Colonic mucosa (tissue), 4 donors: ENCODE data around the gene VRK1. TPM values are rescaled to one million over a fixed set of nuclear protein-coding genes. Genes with fewer than 3 reads are reported as not detected.

Experiments used
- DNase-seq: peaks from one replicate; pipeline ENCODE4 v3.0.0-alpha.2; 2020
- H3K27ac ChIP-seq: fragments of 200-600 bp; one replicate; pipeline ENCODE4 v1.8.0; 2021
- H3K27me3 ChIP-seq: fragments of 200-600 bp; one replicate; pipeline ENCODE4 v1.8.0; 2021
- H3K36me3 ChIP-seq: fragments of 200-600 bp; one replicate; pipeline ENCODE4 v1.8.0; 2021
- H3K4me1 ChIP-seq: fragments of 200-600 bp; one replicate; pipeline ENCODE4 v1.8.0; 2021; ENCODE audit warnings: mild to moderate bottlenecking
- H3K4me3 ChIP-seq: fragments of 200-600 bp; one replicate; pipeline ENCODE4 v1.8.0; 2021
- H3K9ac ChIP-seq, 2 donors: one replicate each; pipeline ENCODE4 v1.7.0; 2013; ENCODE audit warnings: control low read depth in 2 of 2, low read depth in 2 of 2, low read length in 2 of 2
- H3K9me3 ChIP-seq: fragments of 200-600 bp; one replicate; pipeline ENCODE4 v1.8.0; 2021
- intact Hi-C: fragments of 100-400 bp; cut with DNase I; formaldehyde crosslinking; loops from one replicate; pipeline ENCODE4 v1.14.1; 2022
- total RNA-seq, 2 donors: library from RNA; stranded (reverse); fragmentation: NEBNext Ultra II Directional in 1 of 2; extraction: Animal tissue kit (Norgen Biotek cat#: 25700) in 1 of 2; gene quantifications; one replicate each; pipeline ENCODE4 v1.2.1, GENCODE V29; 2021
- TF ChIP-seq, protein P1 (sequence below): fragments of 200-600 bp; IDR thresholded peaks from one replicate; pipeline ENCODE4 v1.8.0; 2022; ENCODE audit warnings: antibody characterized with exemption, mild to moderate bottlenecking
- donor health status: healthy.
- donor health status: DM: no; HTN: no; CAD: no.
- donor health status: DM: no; HTN: no; CAD: no.

Gene VRK1
- total RNA-seq, 2 donors from 2014 or later: 13.0 to 35.9 TPM

DNA sequence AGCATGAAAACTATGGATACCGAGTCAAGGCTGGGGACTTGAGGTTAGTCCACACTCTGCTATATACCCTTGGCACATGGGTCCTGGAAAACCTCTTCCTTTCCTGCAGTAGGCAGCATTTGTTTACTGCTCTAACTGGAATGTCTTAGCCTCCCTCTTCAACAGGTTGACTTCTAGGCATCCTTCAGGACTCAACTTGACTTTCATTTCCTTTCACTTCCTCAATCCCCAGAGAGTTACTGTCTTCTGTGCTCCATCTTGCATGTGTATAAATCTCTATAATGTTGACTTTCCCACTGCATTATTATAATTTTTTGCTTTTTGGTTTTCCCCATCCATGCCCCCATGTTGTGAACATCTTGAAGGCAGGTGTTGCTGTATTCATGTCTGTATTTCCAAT is 107.9 kb downstream of the VRK1 start:
- DNase-seq: no peak
- TF ChIP-seq, protein P1, sequence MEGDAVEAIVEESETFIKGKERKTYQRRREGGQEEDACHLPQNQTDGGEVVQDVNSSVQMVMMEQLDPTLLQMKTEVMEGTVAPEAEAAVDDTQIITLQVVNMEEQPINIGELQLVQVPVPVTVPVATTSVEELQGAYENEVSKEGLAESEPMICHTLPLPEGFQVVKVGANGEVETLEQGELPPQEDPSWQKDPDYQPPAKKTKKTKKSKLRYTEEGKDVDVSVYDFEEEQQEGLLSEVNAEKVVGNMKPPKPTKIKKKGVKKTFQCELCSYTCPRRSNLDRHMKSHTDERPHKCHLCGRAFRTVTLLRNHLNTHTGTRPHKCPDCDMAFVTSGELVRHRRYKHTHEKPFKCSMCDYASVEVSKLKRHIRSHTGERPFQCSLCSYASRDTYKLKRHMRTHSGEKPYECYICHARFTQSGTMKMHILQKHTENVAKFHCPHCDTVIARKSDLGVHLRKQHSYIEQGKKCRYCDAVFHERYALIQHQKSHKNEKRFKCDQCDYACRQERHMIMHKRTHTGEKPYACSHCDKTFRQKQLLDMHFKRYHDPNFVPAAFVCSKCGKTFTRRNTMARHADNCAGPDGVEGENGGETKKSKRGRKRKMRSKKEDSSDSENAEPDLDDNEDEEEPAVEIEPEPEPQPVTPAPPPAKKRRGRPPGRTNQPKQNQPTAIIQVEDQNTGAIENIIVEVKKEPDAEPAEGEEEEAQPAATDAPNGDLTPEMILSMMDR: no peak
- intact Hi-C loops: no loop called here
- Histone ChIP-seq H3K9me3 (no peaks in the 10 kb centered on the region), H3K27me3 (no peaks in the 10 kb centered on the region), H3K4me3 (no peak overlapping the region), H3K9ac (no peak overlapping the region), H3K27ac (no peak overlapping the region), H3K36me3 (no peaks in the 10 kb centered on the region), H3K4me1 (no peaks in the 10 kb centered on the region)

DNA sequence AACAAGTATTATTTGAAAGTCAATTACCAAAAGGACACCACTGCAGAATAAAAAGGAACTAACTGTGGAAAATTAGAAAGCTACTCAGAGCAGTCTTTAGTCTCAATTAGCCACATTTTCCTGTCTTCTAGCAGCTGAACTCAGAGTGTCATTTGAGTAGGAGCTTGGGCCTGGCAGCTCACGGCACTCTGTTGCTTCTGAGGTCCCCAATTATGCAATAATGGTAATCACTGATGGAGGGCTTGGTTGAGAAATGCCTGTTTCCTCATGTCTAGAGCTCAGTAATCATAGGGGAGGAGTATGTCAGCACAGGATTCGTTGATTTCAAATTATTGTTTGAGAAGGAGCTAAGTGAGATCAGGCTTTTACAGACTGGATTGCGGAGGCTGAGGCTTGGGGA is 108.6 kb downstream of the VRK1 start:
- intact Hi-C loops: no loop called here
- H3K9me3 ChIP-seq: no peaks in the 10 kb centered on the region

DNA sequence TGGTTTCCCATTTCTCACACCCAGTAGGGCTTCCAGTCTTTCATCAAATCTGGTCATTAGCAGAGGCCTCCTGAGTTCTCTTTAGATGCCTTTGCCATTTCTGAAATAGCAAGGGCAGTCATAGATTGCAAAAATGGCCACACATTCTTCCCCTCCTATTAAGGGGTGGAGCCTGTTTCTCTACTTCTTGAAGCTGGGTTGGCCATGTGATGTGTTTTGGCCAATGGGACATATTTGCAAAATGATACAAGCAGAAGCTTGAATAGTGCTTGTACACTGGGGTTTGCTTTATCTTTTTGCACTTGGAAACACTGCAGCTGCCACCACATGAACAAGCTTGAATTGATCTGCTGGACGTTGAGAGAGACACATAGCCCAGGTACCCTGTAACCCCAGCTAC is 109.3 kb downstream of the VRK1 start:
- Histone ChIP-seq H3K36me3 (no peaks in the 10 kb centered on the region), H3K27me3 (no peaks in the 10 kb centered on the region), H3K9ac (no peak overlapping the region), H3K4me1 (no peaks in the 10 kb centered on the region), H3K9me3 (no peaks in the 10 kb centered on the region), H3K27ac (no peak overlapping the region), H3K4me3 (no peak overlapping the region)
- DNase-seq: no peak
- TF ChIP-seq, protein P1: no peak
- intact Hi-C loops: no loop called here

More for the DNA sequence above, 108.6 kb downstream of the VRK1 start:
- Histone ChIP-seq H3K36me3 (no peaks in the 10 kb centered on the region), H3K9ac (no peak overlapping the region), H3K27me3 (no peaks in the 10 kb centered on the region), H3K27ac (no peak overlapping the region), H3K4me3 (no peak overlapping the region), H3K4me1 (no peaks in the 10 kb centered on the region)
- TF ChIP-seq, protein P1: no peak
- DNase-seq: no peak

DNA sequence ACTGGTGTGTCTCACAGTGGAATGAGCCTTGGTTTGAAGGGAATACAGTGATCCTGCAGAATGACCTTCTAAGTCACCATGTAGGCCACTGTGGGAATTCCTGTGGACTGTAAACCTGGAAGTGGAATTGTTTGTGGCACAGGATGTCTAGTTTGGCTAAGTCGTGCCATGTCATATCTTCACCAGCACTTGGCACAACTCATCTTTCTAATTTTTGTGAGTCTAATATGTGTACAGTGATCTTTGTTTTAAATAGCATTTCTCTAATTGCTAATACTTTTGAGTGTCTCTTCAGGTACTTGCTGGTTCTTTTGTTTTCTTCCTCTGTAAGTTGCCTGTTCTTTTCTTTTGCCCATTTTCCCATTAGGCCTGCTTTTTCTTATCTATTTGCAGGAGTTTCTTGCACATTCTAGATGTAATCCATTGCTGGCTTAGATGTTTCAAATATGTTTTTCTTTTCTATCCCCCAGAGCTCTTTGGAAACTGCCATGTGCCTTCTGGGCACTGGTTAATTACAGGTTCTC is 112.7 kb downstream of the VRK1 start:
- intact Hi-C loops: no loop called here
- Histone ChIP-seq H3K36me3 (no peaks in the 10 kb centered on the region), H3K9ac (no peak overlapping the region), H3K4me1 (no peaks in the 10 kb centered on the region), H3K27me3 (no peaks in the 10 kb centered on the region), H3K4me3 (no peak overlapping the region), H3K9me3 (no peaks in the 10 kb centered on the region), H3K27ac (no peak overlapping the region)
- TF ChIP-seq, protein P1: no peak
- DNase-seq: no peak

- Histone ChIP-seq H3K4me3 (no peak overlapping the region), H3K9ac (no peak overlapping the region), H3K9me3 (no peaks in the 10 kb centered on the region), H3K36me3 (no peaks in the 10 kb centered on the region), H3K27me3 (no peaks in the 10 kb centered on the region), H3K4me1 (no peaks in the 10 kb centered on the region), H3K27ac (no peak overlapping the region)
- no peak for DNase-seq
- TF ChIP-seq, protein P1: no peak
- intact Hi-C loops: no loop called here
Measured at GRCh38 chr14:96911499-96912149, 114.4 kb downstream of the VRK1 start.
